ENCODE results near the gene RAD51B.

RAD51B gene

GRCh38 chr14:68458840-68459469 lies 639.4 kb downstream of the RAD51B start:
- DNase-seq, result no peak

GRCh38 chr14:68459480-68460136 lies 640.0 kb downstream of the RAD51B start:
- no peak for DNase-seq

- DNase-seq, result no peak
Observed at GRCh38 chr14:68460541-68460940, 641.0 kb downstream of the RAD51B start.

- DNase-seq, result no peak
Observed at GRCh38 chr14:68461086-68461485, 641.5 kb downstream of the RAD51B start.

- DNase-seq, result no peak
Observed at GRCh38 chr14:68462683-68463082, 643.1 kb downstream of the RAD51B start.

- DNase-seq, result no peak
Observed at GRCh38 chr14:68463299-68463698, 643.7 kb downstream of the RAD51B start.

- no peak for DNase-seq
Observed at GRCh38 chr14:68463705-68464374, 644.3 kb downstream of the RAD51B start.

GRCh38 chr14:68464711-68465110 lies 645.1 kb downstream of the RAD51B start:
- DNase-seq, result no peak

GRCh38 chr14:68466491-68466977 lies 647.0 kb downstream of the RAD51B start:
- DNase-seq, result no peak

- DNase-seq, result no peak
Observed at GRCh38 chr14:68467425-68467824, 647.8 kb downstream of the RAD51B start.

GRCh38 chr14:68468437-68469207 lies 649.0 kb downstream of the RAD51B start:
- peak; percentile 49 for DNase-seq

- DNase-seq, result no peak
Observed at GRCh38 chr14:68469208-68469713, 649.7 kb downstream of the RAD51B start.

GRCh38 chr14:68470361-68470760 lies 650.8 kb downstream of the RAD51B start:
- no peak for DNase-seq

GRCh38 chr14:68471029-68471963 lies 651.7 kb downstream of the RAD51B start:
- DNase-seq, result no peak

- DNase-seq, result no peak
Observed at GRCh38 chr14:68471964-68472508, 652.5 kb downstream of the RAD51B start.

- no peak for DNase-seq
Observed at GRCh38 chr14:68473069-68473468, 653.5 kb downstream of the RAD51B start.

- DNase-seq, result no peak
Observed at GRCh38 chr14:68473794-68474193, 654.2 kb downstream of the RAD51B start.

GRCh38 chr14:68474741-68475140 lies 655.2 kb downstream of the RAD51B start:
- no peak for DNase-seq

- no peak for DNase-seq
Observed at GRCh38 chr14:68475802-68476201, 656.2 kb downstream of the RAD51B start.

GRCh38 chr14:68476212-68477109 lies 656.9 kb downstream of the RAD51B start:
- no peak for DNase-seq

GRCh38 chr14:68477110-68477455 lies 657.5 kb downstream of the RAD51B start:
- no peak for DNase-seq
